A549 treated with DMSO at 1 μM for 4 hours (cell line): ENCODE data around the gene PRR32. TPM values are rescaled to one million over a fixed set of nuclear protein-coding genes. Genes with fewer than 3 reads are reported as not detected.

Experiments
- total RNA-seq: library from RNA; stranded (reverse); fragments of 200-300 nt; extraction: Qiagen RNA extraction; gene quantifications from 5 replicates; pipeline ENCODE4 v1.2.3, GENCODE V29; 2022; ENCODE audit warnings: low read depth

PRR32 gene, protein sequence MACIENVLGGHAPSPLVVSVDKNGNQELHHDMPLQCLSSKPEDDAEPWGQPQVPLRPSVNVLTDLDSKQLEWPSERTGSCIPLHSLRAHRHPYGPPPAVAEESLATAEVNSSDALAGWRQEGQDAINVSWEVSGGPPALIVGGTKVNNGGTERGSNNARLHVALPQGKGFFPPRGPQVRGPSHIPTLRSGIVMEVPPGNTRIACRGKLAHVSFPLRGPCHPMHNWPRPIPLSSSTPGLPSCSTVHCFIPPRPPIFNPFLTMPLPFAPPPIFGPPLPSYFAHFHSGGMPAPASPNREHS
- not detected in 5 replicates for total RNA-seq

DNA sequence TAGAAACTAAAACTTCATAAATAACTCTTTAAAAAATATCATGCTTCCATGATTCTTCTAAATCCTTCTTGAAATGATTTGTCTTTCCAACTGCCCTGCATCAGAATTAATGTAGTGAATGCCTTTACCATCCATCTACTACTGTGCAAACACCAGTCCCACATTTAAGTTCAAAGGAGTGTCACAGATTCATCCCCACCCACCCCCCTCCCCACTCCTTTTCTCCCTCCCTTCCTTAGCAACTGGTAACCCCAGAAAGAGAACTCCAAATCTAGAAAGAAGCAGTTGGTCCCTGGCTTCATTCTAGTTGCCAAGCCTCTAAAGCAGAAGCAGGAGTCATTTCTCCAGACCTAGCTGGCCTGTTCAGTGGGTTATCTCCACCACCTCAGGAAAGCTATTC lies at the start of gene PRR32:
TSS of gene PRR32 (plus strand) at position 301 of the 400 bp plus-strand sequence. CDS start 115 bp downstream, outside the sequence.

